ENCODE results near the gene MAFG. TPM values are rescaled to one million over a fixed set of nuclear protein-coding genes. Genes with fewer than 3 reads are reported as not detected.

Gene MAFG
- total and polyA plus RNA-seq, 9 of the 15 experiments (the other 6 are each of a cell fraction or from before 2014, with no cell fraction given), result 1.1 to 58.1 (median 24.9) TPM

DNA sequence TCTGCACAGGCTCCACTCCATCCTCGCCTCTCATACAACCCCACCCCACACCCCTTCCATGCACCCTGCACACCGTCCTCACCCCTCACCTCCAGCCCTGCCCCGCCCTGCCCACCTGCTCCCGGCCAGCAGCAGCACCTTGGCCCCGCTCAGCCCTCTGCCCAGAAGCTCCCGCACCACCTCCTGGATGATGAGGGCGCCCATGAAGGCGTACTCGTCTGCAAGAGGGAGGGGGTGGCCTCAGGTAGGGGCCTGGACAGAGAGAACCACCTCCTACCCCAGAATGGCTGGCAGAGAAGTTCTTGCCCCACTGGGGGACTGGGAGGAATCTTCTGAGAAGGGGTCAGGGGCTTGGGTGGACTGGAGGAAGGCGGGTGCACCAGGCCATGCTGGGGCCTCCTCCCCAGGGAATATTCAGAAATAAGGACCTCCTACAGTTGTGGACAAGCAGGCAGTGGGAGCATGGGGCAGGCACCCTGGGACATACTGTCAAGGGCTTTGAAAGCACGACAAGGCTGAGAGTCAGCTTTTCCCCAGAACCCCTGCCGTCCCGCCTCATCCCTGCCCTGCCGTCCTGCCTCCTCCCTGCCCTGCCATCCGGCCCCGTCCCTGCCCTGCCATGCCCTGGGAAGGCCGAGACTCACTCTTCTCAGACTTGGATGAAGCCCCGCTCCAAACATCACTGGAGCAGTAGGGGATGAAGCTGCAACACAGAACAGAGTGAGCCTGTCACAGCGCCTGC lies 30.3 kb upstream of the MAFG start:
- H3K79me2 ChIP-seq (ENCODE audit: control insufficient read depth, insufficient read depth, low read length), result peaks cover 20% of the 10 kb centered on the region
- no peak overlapping the region for H2AFZ ChIP-seq (ENCODE audit: low read depth, low read length)
- ChIA-PET CTCF (ENCODE audit: low intra/inter-chr PET ratio) (interaction anchor here (2.4 to 5.2 kb wide), 2 partner anchors 62 to 196 kb away, joined by 20 to 103 read pairs; partner anchors contain the start of genes CENPX and LRRC45), POLR2A (interaction anchor here (0.6 to 0.9 kb wide), 2 partner anchors 29 to 78 kb away, joined by 3 read pairs; no protein-coding TSS in a partner anchor)
- no peaks in the 10 kb centered on the region for H3K27me3 ChIP-seq (ENCODE audit: control insufficient read depth in 2 of 2, insufficient read depth in 2 of 2, low read length in 2 of 2)
- FAIRE-seq (no peak), ATAC-seq (no peak), DNase-seq (ENCODE audit: extremely low read depth in 1 of 4, low spot score in 3 of 4) (no peak)
- H3K36me3 ChIP-seq (ENCODE audit: control insufficient read depth, insufficient read depth, low read length), result peaks cover 19% of the 10 kb centered on the region; the same call in 2 of the 3 replicates
- no peaks in the 10 kb centered on the region for H3K9me3 ChIP-seq (replicated peaks; ENCODE audit: control insufficient read depth, insufficient read depth, low read depth, low read length)
- H4K20me1 ChIP-seq (replicated peaks; ENCODE audit: control insufficient read depth, insufficient read depth, low read length), result no peaks in the 10 kb centered on the region
- H3K4me3 ChIP-seq, result no peak overlapping the region
- in situ Hi-C loops (cut with MboI), result no loop called here
- intact Hi-C loops (cut with micrococcal nuclease), result loop anchor here (10.0 kb wide), 1 partner anchor 197 kb away; no protein-coding TSS in a partner anchor
- WGBS (ENCODE audit: insufficient coverage, low coverage, missing lambda C conversion rate), result 89% methylated on average over 17 of the region's 19 CpGs
- peak overlapping the region; percentile 82 to 92; a peak in 3 of 4 replicates for H3K9ac ChIP-seq (ENCODE audit: insufficient read depth in 1 of 2, low read depth in 2 of 2, low read length in 2 of 2)
- no peaks in the 10 kb centered on the region for H3K9me1 ChIP-seq (ENCODE audit: control insufficient read depth, insufficient read depth, low read length)
- no peak overlapping the region for H3K27ac ChIP-seq (ENCODE audit: extremely low read depth, low read depth, low read length)
- BruUV-seq (replicated peaks), result no TSS peak
- peak overlapping the region; percentile 85; the same call in 1 of the 2 replicates for H3K4me2 ChIP-seq (ENCODE audit: insufficient read depth, low read length)
- peaks cover 7 to 71% of the 10 kb centered on the region in 2 experiments; a peak in 4 of 5 replicates for H3K4me1 ChIP-seq (replicated peaks in 1 of 2; ENCODE audit: control insufficient read depth in 2 of 2, insufficient read depth in 2 of 2, low read length in 2 of 2)
- no peak for TF ChIP-seq NUFIP1 (IDR thresholded peaks at IDR 0.05; ENCODE audit: partially characterized antibody)
- TF ChIP-seq PURB (CRISPR knock-in tag; IDR thresholded peaks at IDR 0.05; ENCODE audit: low read depth), result no peak
- TF ChIP-seq, protein P1, sequence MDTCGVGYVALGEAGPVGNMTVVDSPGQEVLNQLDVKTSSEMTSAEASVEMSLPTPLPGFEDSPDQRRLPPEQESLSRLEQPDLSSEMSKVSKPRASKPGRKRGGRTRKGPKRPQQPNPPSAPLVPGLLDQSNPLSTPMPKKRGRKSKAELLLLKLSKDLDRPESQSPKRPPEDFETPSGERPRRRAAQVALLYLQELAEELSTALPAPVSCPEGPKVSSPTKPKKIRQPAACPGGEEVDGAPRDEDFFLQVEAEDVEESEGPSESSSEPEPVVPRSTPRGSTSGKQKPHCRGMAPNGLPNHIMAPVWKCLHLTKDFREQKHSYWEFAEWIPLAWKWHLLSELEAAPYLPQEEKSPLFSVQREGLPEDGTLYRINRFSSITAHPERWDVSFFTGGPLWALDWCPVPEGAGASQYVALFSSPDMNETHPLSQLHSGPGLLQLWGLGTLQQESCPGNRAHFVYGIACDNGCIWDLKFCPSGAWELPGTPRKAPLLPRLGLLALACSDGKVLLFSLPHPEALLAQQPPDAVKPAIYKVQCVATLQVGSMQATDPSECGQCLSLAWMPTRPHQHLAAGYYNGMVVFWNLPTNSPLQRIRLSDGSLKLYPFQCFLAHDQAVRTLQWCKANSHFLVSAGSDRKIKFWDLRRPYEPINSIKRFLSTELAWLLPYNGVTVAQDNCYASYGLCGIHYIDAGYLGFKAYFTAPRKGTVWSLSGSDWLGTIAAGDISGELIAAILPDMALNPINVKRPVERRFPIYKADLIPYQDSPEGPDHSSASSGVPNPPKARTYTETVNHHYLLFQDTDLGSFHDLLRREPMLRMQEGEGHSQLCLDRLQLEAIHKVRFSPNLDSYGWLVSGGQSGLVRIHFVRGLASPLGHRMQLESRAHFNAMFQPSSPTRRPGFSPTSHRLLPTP (IDR thresholded peaks at IDR 0.05; ENCODE audit: borderline replicate concordance, extremely low read depth, insufficient read length), result no peak
- no peak for TF ChIP-seq TAF7 (tag; IDR thresholded peaks at IDR 0.05)
- TF ChIP-seq, protein P2, sequence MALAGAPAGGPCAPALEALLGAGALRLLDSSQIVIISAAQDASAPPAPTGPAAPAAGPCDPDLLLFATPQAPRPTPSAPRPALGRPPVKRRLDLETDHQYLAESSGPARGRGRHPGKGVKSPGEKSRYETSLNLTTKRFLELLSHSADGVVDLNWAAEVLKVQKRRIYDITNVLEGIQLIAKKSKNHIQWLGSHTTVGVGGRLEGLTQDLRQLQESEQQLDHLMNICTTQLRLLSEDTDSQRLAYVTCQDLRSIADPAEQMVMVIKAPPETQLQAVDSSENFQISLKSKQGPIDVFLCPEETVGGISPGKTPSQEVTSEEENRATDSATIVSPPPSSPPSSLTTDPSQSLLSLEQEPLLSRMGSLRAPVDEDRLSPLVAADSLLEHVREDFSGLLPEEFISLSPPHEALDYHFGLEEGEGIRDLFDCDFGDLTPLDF (CRISPR knock-in tag; IDR thresholded peaks at IDR 0.05), result no peak
- TF ChIP-seq ZNF197 (CRISPR knock-in tag; IDR thresholded peaks at IDR 0.05; ENCODE audit: low read depth), result no peak
- TF ChIP-seq CBFA2T3 (IDR thresholded peaks at IDR 0.05), result no peak
- no peak for TF ChIP-seq NR1H2 (CRISPR knock-in tag; IDR thresholded peaks at IDR 0.05)
- no peak for TF ChIP-seq CEBPB (tag; IDR thresholded peaks at IDR 0.05)
- no peak for TF ChIP-seq DMBX1 (CRISPR knock-in tag; IDR thresholded peaks at IDR 0.05; ENCODE audit: borderline replicate concordance)
- no peak for TF ChIP-seq ARHGAP35 (IDR thresholded peaks at IDR 0.05; ENCODE audit: partially characterized antibody)
- TF ChIP-seq, protein P3, sequence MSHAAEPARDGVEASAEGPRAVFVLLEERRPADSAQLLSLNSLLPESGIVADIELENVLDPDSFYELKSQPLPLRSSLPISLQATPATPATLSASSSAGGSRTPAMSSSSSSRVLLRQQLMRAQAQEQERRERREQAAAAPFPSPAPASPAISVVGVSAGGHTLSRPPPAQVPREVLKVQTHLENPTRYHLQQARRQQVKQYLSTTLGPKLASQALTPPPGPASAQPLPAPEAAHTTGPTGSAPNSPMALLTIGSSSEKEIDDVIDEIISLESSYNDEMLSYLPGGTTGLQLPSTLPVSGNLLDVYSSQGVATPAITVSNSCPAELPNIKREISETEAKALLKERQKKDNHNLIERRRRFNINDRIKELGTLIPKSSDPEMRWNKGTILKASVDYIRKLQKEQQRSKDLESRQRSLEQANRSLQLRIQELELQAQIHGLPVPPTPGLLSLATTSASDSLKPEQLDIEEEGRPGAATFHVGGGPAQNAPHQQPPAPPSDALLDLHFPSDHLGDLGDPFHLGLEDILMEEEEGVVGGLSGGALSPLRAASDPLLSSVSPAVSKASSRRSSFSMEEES (CRISPR knock-in tag; IDR thresholded peaks at IDR 0.05), result no peak
- TF ChIP-seq MAZ (CRISPR knock-in tag; conservative IDR thresholded peaks at IDR 0.05 in 1 of 2, IDR thresholded peaks at IDR 0.05 in 1 of 2), result no peak
